SIG-M5 treated with dmso at 0.1 percent for 504 hours (cell line): ENCODE measurements around the gene SURF6.
"Not testable (repeated sequence)": the region's sequence is repeated elsewhere in the genome, so short reads cannot be mapped to it uniquely, and the experiment has no call there.

Source experiments
- DNase-seq: peaks from one replicate; lab custom pipeline; 2025; ENCODE audit not compliant: unreplicated experiment; lab: John Stamatoyannopoulos, UW

SURF6 gene

GRCh38 chr9:133335924-133336811 is at the start of gene SURF6:
TSS of gene SURF6 (minus strand) at chr9:133336188. CDS start at chr9:133336132, 56 bp downstream.
- peak; percentile 89 for DNase-seq

DNA sequence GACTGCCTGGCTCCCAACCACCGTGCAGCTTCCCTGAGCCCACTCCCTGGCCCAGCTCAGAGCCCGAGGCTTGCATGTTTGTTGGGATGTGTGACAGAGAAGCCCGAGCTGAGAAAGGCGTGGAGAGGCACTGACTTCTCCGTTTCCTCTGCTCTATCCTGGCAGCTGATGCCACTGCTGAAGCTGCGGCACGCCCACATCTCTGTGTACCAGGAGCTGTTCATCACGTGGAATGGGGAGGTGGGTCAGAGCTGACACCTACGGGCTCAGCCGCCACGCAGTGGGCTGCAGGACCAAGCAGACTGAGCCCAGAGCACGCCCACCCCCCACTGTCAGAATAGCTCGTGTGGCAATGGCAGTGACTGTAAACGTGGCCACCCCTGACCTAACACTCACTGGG is 49.5 kb upstream of the SURF6 start:
- no peak for DNase-seq

- no peak for DNase-seq
Measured at GRCh38 chr9:133384736-133385321, 48.8 kb upstream of the SURF6 start.

- DNase-seq, result no peak
Measured at GRCh38 chr9:133383438-133383837, 47.5 kb upstream of the SURF6 start.

GRCh38 chr9:133382507-133383141 is 46.6 kb upstream of the SURF6 start:
- no peak for DNase-seq

- DNase-seq, result no peak
Measured at GRCh38 chr9:133380734-133381133, 44.7 kb upstream of the SURF6 start.

GRCh38 chr9:133379153-133380086 is 43.4 kb upstream of the SURF6 start:
- DNase-seq, result no peak

DNA sequence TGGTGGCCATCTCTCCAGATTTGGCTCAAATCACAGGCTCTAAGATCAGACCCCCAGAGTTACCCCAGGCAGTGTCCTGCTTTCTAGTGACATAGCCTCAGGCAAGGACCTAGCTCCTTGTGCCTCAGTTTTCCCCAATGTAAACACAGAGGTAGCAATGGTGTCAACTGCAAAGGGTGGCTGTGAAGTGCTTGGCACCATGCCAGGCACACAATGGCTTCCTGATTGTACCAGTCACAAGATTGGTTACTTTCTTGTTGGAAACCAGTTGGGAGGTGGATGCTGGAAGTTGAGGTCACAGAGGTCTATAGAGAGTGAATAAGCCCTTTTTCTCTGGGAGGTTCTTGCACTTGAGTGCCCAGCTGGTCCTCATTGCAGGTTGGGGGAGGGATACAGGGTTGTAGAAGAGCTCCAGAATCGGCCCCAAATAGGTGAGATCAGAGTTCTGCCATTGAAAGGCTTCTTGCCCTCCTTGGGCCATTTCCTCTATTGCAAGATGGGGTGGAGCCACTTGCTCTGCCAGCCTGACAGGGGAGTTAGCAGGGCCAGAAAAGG is 42.5 kb upstream of the SURF6 start:
- no peak for DNase-seq

DNA sequence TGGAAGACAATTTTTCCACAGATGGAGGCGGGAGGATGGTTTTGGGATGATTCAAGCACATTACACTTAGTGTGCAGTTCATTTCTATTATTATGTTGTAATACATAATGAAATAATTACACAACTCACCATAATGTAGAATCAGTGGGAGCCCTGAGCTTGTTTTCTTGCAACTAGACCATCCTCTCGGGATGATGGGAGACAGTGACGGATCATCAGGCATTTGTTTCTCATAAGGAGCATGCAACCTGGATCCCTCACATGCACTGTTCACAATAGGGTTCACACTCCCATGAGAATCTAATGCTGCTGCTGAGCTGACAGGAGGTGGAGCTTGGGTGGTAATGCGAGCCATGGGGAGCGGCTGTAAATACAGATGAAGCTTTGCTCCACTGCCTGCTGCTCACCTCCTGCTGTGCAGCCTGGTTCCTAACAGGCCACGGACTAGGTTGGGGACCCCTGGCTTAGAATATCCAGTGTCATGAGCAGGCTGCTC is 41.8 kb upstream of the SURF6 start:
- DNase-seq, result no peak

DNA sequence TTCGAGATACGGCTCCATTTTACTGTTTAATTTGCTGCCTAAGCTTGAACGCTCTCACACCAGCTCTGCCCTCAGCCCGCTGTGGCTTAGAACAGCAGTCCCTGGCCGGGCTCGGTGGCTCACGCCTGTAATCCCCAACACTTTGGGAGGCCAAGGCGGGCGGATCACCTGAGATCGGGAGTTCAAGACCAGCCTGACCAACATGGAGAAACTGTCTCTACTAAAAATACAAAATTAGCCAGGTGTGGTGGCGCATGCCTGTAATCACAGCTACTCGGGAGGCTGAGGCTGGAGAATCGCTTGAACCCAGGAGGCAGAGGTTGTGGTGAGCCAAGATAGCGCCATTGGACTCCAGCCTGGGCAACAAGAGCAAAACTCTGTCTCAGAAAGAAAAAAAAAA is 41.3 kb upstream of the SURF6 start:
- DNase-seq, result not testable (repeated sequence)

GRCh38 chr9:133375724-133376654 is 40.0 kb upstream of the SURF6 start, which contains the start of the genes STKLD1 and SURF4:
TSS of gene STKLD1 (plus strand) at chr9:133376366. CDS start at chr9:133376474, 108 bp downstream.
TSS of gene SURF4 (minus strand) at chr9:133376060. CDS start at chr9:133375969, 91 bp downstream.
- DNase-seq, result peak; percentile 83

- peak; percentile 54 for DNase-seq
Measured at GRCh38 chr9:133375116-133375723, 39.2 kb upstream of the SURF6 start.

GRCh38 chr9:133374612-133375115 is 38.7 kb upstream of the SURF6 start:
- DNase-seq, result peak; percentile 83

DNA sequence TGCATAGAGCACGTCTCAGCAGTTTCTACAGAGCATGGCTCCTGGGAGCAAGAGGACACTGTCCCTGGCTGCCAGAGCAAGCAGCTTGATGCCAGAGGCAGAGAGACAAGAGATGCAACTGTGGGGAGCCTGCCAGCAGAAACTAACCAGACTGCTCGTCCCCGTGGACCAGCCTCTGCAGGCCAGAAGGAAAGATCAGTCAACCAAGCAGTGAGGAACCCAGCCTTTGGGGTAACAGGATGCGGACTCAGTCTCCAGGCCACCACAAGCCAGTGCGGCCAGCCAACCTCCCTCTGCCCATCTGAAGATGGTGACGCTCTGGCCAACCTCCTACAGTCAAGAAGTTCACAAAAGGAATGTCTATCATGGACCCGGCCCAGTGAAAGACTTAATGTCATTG is 36.2 kb upstream of the SURF6 start:
- no peak for DNase-seq

DNA sequence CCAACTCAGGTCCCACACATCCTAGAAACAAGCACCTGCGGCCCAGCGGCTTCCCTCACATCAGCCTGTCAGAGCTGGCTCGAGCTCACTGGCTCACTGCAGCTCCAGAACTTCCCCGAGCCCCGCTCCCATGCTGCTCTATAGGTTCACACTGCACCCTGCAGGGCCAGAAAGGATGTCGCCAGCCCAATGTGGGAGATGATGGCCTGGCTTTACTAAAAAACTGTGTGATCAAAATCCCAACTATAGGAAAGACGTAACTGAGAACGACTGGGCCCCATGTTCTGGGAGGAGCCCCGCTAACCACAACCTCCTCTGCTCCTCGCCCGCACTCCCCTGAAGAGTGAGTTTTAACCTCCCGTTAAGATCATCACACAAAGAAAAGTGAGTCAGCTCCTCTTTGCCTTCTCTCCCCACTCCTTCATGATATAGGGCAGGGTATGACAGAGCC is 35.3 kb upstream of the SURF6 start:
- peak; percentile 30 for DNase-seq

- no peak for DNase-seq
Measured at GRCh38 chr9:133370685-133371084, 34.7 kb upstream of the SURF6 start.

DNA sequence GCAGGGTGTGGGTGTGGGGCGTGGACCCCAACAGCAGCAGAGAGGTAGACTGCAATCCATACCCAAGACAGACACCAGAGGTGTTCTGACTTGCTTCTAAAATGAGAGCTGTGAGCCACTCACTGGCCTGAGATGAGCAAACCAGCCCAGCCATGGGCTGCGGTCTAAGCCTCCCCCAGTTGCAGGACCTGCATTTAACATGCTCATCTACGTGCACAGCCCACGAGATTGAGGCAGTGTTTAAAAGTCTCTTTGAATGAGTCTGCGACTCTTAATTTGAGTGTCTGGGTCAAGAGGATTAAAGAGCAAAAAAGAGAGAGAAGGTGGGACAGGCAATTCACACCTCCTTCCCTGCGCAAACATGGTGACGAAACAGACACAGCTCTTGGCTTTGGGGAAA is 33.9 kb upstream of the SURF6 start:
- no peak for DNase-seq

GRCh38 chr9:133369422-133369821 is 33.4 kb upstream of the SURF6 start:
- no peak for DNase-seq
